ENCODE measurements around the gene BAD. TPM values are rescaled to one million over a fixed set of nuclear protein-coding genes. Genes with fewer than 3 reads are reported as not detected.

The BAD gene
- total and polyA plus RNA-seq, 2 of the 13 experiments (the other 11 are each of a cell fraction or from before 2014, with no cell fraction given): 17.9 to 28.5 TPM

DNA sequence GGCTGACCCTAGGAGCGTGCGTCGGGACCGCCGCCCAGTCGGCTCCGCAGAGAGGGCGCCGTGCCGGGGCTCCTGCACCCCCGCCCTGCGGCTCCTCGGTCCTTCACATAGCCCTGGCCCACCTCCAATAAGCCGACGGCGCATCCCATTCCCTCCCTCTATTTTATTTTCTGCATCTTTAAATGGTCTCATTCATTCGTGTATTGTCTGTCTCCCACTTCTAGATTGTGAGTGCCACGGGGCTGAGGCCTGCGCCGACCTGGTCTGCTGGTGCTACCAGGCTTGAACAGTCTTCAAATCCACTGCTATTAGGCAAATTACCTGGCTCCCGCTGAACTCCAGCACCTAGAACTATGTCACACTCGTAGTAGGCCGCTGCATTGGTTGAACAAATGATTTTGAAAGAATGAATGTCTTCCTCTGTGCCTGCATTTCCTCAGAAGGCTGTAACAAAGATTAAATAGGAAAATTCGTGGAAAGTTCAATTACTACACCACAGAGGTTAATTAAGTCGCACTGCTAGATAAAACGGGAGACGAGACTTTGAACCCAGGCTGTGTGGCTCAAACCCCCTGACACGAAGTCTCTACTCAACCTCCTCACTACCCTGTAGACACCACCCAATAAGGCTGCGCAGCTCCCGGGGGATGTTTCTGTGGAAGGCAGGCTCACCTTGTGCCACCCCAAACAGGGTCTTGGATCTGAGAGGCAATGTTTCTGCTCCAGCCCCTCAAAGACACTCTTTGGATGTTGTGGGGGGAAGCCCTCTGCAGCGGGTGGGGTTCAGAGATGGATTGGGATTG is 36.5 kb downstream of the BAD start (continued):
- TF ChIP-seq PHF20 (CRISPR knock-in tag; IDR thresholded peaks at IDR 0.05): no peak
- TF ChIP-seq, protein P1, sequence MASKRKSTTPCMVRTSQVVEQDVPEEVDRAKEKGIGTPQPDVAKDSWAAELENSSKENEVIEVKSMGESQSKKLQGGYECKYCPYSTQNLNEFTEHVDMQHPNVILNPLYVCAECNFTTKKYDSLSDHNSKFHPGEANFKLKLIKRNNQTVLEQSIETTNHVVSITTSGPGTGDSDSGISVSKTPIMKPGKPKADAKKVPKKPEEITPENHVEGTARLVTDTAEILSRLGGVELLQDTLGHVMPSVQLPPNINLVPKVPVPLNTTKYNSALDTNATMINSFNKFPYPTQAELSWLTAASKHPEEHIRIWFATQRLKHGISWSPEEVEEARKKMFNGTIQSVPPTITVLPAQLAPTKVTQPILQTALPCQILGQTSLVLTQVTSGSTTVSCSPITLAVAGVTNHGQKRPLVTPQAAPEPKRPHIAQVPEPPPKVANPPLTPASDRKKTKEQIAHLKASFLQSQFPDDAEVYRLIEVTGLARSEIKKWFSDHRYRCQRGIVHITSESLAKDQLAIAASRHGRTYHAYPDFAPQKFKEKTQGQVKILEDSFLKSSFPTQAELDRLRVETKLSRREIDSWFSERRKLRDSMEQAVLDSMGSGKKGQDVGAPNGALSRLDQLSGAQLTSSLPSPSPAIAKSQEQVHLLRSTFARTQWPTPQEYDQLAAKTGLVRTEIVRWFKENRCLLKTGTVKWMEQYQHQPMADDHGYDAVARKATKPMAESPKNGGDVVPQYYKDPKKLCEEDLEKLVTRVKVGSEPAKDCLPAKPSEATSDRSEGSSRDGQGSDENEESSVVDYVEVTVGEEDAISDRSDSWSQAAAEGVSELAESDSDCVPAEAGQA (IDR thresholded peaks at IDR 0.05; ENCODE audit: low read depth): no peak
- TF ChIP-seq, protein P1 (CRISPR knock-in tag; IDR thresholded peaks at IDR 0.05; ENCODE audit: borderline replicate concordance): no peak
- 0 out of 2 replicates have a peak, but pooled peaks have one; percentile 16 for TF ChIP-seq HES4 (CRISPR knock-in tag; IDR thresholded peaks at IDR 0.05; ENCODE audit: borderline replicate concordance)
- no peak for TF ChIP-seq KDM4B (CRISPR knock-in tag; IDR thresholded peaks at IDR 0.05)
- TF ChIP-seq MIXL1 (CRISPR knock-in tag; IDR thresholded peaks at IDR 0.05): no peak
- TF ChIP-seq SETDB1 (CRISPR knock-in tag; IDR thresholded peaks at IDR 0.05; ENCODE audit: borderline replicate concordance): no peak
- TF ChIP-seq, protein P2, sequence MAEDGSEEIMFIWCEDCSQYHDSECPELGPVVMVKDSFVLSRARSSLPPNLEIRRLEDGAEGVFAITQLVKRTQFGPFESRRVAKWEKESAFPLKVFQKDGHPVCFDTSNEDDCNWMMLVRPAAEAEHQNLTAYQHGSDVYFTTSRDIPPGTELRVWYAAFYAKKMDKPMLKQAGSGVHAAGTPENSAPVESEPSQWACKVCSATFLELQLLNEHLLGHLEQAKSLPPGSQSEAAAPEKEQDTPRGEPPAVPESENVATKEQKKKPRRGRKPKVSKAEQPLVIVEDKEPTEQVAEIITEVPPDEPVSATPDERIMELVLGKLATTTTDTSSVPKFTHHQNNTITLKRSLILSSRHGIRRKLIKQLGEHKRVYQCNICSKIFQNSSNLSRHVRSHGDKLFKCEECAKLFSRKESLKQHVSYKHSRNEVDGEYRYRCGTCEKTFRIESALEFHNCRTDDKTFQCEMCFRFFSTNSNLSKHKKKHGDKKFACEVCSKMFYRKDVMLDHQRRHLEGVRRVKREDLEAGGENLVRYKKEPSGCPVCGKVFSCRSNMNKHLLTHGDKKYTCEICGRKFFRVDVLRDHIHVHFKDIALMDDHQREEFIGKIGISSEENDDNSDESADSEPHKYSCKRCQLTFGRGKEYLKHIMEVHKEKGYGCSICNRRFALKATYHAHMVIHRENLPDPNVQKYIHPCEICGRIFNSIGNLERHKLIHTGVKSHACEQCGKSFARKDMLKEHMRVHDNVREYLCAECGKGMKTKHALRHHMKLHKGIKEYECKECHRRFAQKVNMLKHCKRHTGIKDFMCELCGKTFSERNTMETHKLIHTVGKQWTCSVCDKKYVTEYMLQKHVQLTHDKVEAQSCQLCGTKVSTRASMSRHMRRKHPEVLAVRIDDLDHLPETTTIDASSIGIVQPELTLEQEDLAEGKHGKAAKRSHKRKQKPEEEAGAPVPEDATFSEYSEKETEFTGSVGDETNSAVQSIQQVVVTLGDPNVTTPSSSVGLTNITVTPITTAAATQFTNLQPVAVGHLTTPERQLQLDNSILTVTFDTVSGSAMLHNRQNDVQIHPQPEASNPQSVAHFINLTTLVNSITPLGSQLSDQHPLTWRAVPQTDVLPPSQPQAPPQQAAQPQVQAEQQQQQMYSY (CRISPR knock-in tag; IDR thresholded peaks at IDR 0.05): no peak
- TF ChIP-seq SRSF4 (IDR thresholded peaks at IDR 0.05; ENCODE audit: low read depth, low read length, poor library complexity, severe bottlenecking): no peak
- no peak for TF ChIP-seq ZBTB20 (CRISPR knock-in tag; IDR thresholded peaks at IDR 0.05; ENCODE audit: borderline replicate concordance, low read depth)
- TF ChIP-seq, protein P3, sequence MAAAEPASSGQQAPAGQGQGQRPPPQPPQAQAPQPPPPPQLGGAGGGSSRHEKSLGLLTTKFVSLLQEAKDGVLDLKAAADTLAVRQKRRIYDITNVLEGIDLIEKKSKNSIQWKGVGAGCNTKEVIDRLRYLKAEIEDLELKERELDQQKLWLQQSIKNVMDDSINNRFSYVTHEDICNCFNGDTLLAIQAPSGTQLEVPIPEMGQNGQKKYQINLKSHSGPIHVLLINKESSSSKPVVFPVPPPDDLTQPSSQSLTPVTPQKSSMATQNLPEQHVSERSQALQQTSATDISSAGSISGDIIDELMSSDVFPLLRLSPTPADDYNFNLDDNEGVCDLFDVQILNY (CRISPR knock-in tag; conservative IDR thresholded peaks at IDR 0.05): no peak
- no peak for TF ChIP-seq ZNF777 (CRISPR knock-in tag; IDR thresholded peaks at IDR 0.05)
- no peak for TF ChIP-seq ZNF670 (CRISPR knock-in tag; IDR thresholded peaks at IDR 0.05; ENCODE audit: borderline replicate concordance)
- no peak for TF ChIP-seq SYNCRIP (IDR thresholded peaks at IDR 0.05; ENCODE audit: insufficient read depth, low read depth, low read length)
- TF ChIP-seq GZF1 (CRISPR knock-in tag; IDR thresholded peaks at IDR 0.05): no peak
- no peak for TF ChIP-seq ZNF121 (CRISPR knock-in tag; IDR thresholded peaks at IDR 0.05)
- peak; percentile 56; the same call in 1 of the 2 replicates for TF ChIP-seq ZNF24 (IDR thresholded peaks at IDR 0.05)
- 0 out of 2 replicates have a peak, but pooled peaks have one; percentile 11 for TF ChIP-seq ZNF30 (CRISPR knock-in tag; IDR thresholded peaks at IDR 0.05)
- no peak for TF ChIP-seq SIX1 (CRISPR knock-in tag; IDR thresholded peaks at IDR 0.05; ENCODE audit: borderline replicate concordance)
- TF ChIP-seq ZNF550 (CRISPR knock-in tag; IDR thresholded peaks at IDR 0.05; ENCODE audit: borderline replicate concordance): no peak
